WTC11 (cell line): Measurements from ENCODE around the gene MAD2L1. TPM values are rescaled to one million over a fixed set of nuclear protein-coding genes. Genes with fewer than 3 reads are reported as not detected.

Experiments used
- ATAC-seq: fragments of 200-7000 bp; cut with Tn5 transposase; 2 replicates; pipeline ENCODE4 v1.10.0; 2021; ENCODE audit warnings: mild to moderate bottlenecking, moderate library complexity
- CTCF ChIA-PET: fragments of 300-600 bp; sonication (Branson Sonifier 250); formaldehyde crosslinking; loops from one replicate; lab custom pipeline; 2021; ENCODE audit warnings: antibody characterized with exemption; lab: Charles Lee
- POLR2A ChIA-PET: fragments of 350-600 bp; sonication (Branson Sonifier 250); formaldehyde crosslinking; loops from one replicate; lab custom pipeline; 2021; ENCODE audit warnings: antibody characterized with exemption; lab: Charles Lee
- DNase-seq: peaks from one replicate; pipeline ENCODE4 v3.0.0; 2021; ENCODE audit warnings: low spot score
- H3K27ac Mint-ChIP-seq: 2 replicates; pipeline ENCODE4 v1.8.0; 2021; ENCODE audit warnings: mixed read lengths
- H3K27me3 Mint-ChIP-seq: 2 replicates; pipeline ENCODE4 v1.8.0; 2021; ENCODE audit warnings: low read depth, mild to moderate bottlenecking, moderate library complexity, mixed read lengths
- H3K36me3 Mint-ChIP-seq: 2 replicates; pipeline ENCODE4 v1.8.0; 2021; ENCODE audit warnings: mixed read lengths
- H3K4me1 Mint-ChIP-seq: 2 replicates; pipeline ENCODE4 v1.8.0; 2022; ENCODE audit warnings: mixed read lengths
- H3K4me3 Mint-ChIP-seq: 2 replicates; pipeline ENCODE4 v1.8.0; 2021; ENCODE audit warnings: mild to moderate bottlenecking, moderate library complexity, mixed read lengths
- H3K9me3 Mint-ChIP-seq: 2 replicates; pipeline ENCODE4 v1.8.0; 2021; ENCODE audit warnings: mixed read lengths
- ATF1 ChIP-seq: sonication (generic); formaldehyde crosslinking; IDR thresholded peaks from 2 replicates; pipeline ENCODE4 v1.8.1; 2023; ENCODE audit warnings: mild to moderate bottlenecking, moderate library complexity, missing genetic modification reagents
- CBFB ChIP-seq: sonication (generic); formaldehyde crosslinking; IDR thresholded peaks from 2 replicates; pipeline ENCODE4 v1.8.1; 2022; ENCODE audit warnings: mild to moderate bottlenecking, low read depth, missing genetic modification reagents
- ETV6 ChIP-seq: sonication (generic); formaldehyde crosslinking; IDR thresholded peaks from 2 replicates; pipeline ENCODE4 v1.8.1; 2022; ENCODE audit warnings: mild to moderate bottlenecking, missing genetic modification reagents
- GABPB1 ChIP-seq: sonication (generic); formaldehyde crosslinking; IDR thresholded peaks from 2 replicates; pipeline ENCODE4 v1.8.1; 2023; ENCODE audit warnings: mild to moderate bottlenecking, missing genetic modification reagents
- GRHL2 ChIP-seq: fragments of 250-450 bp; sonication (Bioruptor Pico); IDR thresholded peaks from 2 replicates; pipeline ENCODE4 v1.8.0; 2022; ENCODE audit warnings: mild to moderate bottlenecking, moderate library complexity; ENCODE audit not compliant: insufficient replicate concordance, severe bottlenecking
- JAZF1 ChIP-seq: fragments of 250-450 bp; sonication (Bioruptor Pico); IDR thresholded peaks from 2 replicates; pipeline ENCODE4 v1.9.0; 2021; ENCODE audit warnings: moderate library complexity, mild to moderate bottlenecking, inconsistent platforms
- MXD4 ChIP-seq: fragments of 250-450 bp; sonication (Bioruptor Pico); IDR thresholded peaks from 2 replicates; pipeline ENCODE4 v1.8.0; 2021; ENCODE audit warnings: mild to moderate bottlenecking, moderate library complexity, borderline replicate concordance
- NFYB ChIP-seq: sonication (generic); formaldehyde crosslinking; conservative IDR thresholded peaks from 2 replicates; pipeline ENCODE4 v1.8.0; 2022; ENCODE audit warnings: low read depth, missing genetic modification reagents
- NR2C2 ChIP-seq: sonication (generic); formaldehyde crosslinking; IDR thresholded peaks from 2 replicates; pipeline ENCODE4 v1.8.0; 2022; ENCODE audit warnings: mild to moderate bottlenecking, missing genetic modification reagents
- SMAD3 ChIP-seq: sonication (generic); formaldehyde crosslinking; IDR thresholded peaks from 2 replicates; pipeline ENCODE4 v1.8.0; 2022; ENCODE audit warnings: missing genetic modification reagents, mild to moderate bottlenecking, borderline replicate concordance
- TEAD1 ChIP-seq: sonication (generic); formaldehyde crosslinking; IDR thresholded peaks from 2 replicates; pipeline ENCODE4 v1.8.0; 2022; ENCODE audit warnings: mild to moderate bottlenecking, missing genetic modification reagents
- ZNF121 ChIP-seq: sonication (generic); formaldehyde crosslinking; IDR thresholded peaks from 2 replicates; pipeline ENCODE4 v1.8.0; 2023; ENCODE audit warnings: missing genetic modification reagents
- ZNF423 ChIP-seq: fragments of 250-450 bp; sonication (Bioruptor Pico); IDR thresholded peaks from 2 replicates; pipeline ENCODE4 v2.1.2; 2022; ENCODE audit warnings: mild to moderate bottlenecking, moderate library complexity
- total RNA-seq: library from RNA; stranded (reverse); gene quantifications from 3 replicates; pipeline ENCODE4 v1.2.3, GENCODE V29; 2021
- TF ChIP-seq, protein P1 (sequence below): sonication (generic); formaldehyde crosslinking; IDR thresholded peaks from 2 replicates; pipeline ENCODE4 v1.8.0; 2022; ENCODE audit warnings: mild to moderate bottlenecking, missing genetic modification reagents
- TF ChIP-seq, protein P2 (sequence below): sonication (generic); formaldehyde crosslinking; IDR thresholded peaks from 2 replicates; pipeline ENCODE4 v1.8.1; 2022; ENCODE audit warnings: low read depth, mild to moderate bottlenecking, moderate library complexity, missing genetic modification reagents, borderline replicate concordance
- TF ChIP-seq, protein P3 (sequence below): sonication (generic); formaldehyde crosslinking; IDR thresholded peaks from 2 replicates; pipeline ENCODE4 v1.8.1; 2023; ENCODE audit warnings: mild to moderate bottlenecking, missing genetic modification reagents
- TF ChIP-seq, protein P4 (sequence below): sonication (generic); formaldehyde crosslinking; IDR thresholded peaks from 2 replicates; pipeline ENCODE4 v1.8.0; 2023; ENCODE audit warnings: missing genetic modification reagents, mild to moderate bottlenecking, borderline replicate concordance
- TF ChIP-seq, protein P5 (sequence below): sonication (generic); formaldehyde crosslinking; IDR thresholded peaks from 2 replicates; pipeline ENCODE4 v1.8.1; 2022; ENCODE audit warnings: mild to moderate bottlenecking, missing genetic modification reagents, moderate library complexity, borderline replicate concordance

The MAD2L1 gene
- total RNA-seq, 1 experiment from 2014 or later: 81.2 TPM

DNA sequence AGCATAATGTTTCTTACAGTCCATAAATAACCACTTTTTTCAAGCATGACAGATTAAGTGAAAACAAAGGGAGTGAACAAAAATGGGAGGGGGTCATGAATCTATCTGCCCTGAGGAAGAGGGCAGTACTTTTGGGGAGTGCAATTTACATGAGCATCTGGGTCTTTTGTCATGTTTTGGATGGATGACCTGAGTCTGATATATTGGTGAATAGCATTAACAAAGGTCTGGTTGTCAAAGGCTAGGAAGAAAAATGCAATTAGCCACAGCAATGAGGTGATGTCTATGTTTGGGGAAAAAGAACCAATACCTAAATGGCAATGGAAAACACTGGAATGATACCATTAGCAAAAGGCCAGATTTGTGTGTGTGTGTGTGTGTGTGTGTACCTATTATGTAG is 15.1 kb upstream of the MAD2L1 start (continued):
- TF ChIP-seq, protein P1, sequence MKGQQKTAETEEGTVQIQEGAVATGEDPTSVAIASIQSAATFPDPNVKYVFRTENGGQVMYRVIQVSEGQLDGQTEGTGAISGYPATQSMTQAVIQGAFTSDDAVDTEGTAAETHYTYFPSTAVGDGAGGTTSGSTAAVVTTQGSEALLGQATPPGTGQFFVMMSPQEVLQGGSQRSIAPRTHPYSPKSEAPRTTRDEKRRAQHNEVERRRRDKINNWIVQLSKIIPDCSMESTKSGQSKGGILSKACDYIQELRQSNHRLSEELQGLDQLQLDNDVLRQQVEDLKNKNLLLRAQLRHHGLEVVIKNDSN (CRISPR knock-in tag): no peak
- TF ChIP-seq, protein P2, sequence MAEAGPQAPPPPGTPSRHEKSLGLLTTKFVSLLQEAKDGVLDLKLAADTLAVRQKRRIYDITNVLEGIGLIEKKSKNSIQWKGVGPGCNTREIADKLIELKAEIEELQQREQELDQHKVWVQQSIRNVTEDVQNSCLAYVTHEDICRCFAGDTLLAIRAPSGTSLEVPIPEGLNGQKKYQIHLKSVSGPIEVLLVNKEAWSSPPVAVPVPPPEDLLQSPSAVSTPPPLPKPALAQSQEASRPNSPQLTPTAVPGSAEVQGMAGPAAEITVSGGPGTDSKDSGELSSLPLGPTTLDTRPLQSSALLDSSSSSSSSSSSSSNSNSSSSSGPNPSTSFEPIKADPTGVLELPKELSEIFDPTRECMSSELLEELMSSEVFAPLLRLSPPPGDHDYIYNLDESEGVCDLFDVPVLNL (CRISPR knock-in tag): no peak
- TF ChIP-seq GRHL2 (no peak), SMAD3 (CRISPR knock-in tag) (no peak), MXD4 (CRISPR knock-in tag) (no peak), NFYB (CRISPR knock-in tag) (no peak)
- TF ChIP-seq, protein P3, sequence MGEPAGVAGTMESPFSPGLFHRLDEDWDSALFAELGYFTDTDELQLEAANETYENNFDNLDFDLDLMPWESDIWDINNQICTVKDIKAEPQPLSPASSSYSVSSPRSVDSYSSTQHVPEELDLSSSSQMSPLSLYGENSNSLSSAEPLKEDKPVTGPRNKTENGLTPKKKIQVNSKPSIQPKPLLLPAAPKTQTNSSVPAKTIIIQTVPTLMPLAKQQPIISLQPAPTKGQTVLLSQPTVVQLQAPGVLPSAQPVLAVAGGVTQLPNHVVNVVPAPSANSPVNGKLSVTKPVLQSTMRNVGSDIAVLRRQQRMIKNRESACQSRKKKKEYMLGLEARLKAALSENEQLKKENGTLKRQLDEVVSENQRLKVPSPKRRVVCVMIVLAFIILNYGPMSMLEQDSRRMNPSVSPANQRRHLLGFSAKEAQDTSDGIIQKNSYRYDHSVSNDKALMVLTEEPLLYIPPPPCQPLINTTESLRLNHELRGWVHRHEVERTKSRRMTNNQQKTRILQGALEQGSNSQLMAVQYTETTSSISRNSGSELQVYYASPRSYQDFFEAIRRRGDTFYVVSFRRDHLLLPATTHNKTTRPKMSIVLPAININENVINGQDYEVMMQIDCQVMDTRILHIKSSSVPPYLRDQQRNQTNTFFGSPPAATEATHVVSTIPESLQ (CRISPR knock-in tag): no peak
- TF ChIP-seq, protein P4, sequence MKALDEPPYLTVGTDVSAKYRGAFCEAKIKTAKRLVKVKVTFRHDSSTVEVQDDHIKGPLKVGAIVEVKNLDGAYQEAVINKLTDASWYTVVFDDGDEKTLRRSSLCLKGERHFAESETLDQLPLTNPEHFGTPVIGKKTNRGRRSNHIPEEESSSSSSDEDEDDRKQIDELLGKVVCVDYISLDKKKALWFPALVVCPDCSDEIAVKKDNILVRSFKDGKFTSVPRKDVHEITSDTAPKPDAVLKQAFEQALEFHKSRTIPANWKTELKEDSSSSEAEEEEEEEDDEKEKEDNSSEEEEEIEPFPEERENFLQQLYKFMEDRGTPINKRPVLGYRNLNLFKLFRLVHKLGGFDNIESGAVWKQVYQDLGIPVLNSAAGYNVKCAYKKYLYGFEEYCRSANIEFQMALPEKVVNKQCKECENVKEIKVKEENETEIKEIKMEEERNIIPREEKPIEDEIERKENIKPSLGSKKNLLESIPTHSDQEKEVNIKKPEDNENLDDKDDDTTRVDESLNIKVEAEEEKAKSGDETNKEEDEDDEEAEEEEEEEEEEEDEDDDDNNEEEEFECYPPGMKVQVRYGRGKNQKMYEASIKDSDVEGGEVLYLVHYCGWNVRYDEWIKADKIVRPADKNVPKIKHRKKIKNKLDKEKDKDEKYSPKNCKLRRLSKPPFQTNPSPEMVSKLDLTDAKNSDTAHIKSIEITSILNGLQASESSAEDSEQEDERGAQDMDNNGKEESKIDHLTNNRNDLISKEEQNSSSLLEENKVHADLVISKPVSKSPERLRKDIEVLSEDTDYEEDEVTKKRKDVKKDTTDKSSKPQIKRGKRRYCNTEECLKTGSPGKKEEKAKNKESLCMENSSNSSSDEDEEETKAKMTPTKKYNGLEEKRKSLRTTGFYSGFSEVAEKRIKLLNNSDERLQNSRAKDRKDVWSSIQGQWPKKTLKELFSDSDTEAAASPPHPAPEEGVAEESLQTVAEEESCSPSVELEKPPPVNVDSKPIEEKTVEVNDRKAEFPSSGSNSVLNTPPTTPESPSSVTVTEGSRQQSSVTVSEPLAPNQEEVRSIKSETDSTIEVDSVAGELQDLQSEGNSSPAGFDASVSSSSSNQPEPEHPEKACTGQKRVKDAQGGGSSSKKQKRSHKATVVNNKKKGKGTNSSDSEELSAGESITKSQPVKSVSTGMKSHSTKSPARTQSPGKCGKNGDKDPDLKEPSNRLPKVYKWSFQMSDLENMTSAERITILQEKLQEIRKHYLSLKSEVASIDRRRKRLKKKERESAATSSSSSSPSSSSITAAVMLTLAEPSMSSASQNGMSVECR: no peak
- TF ChIP-seq, protein P5, sequence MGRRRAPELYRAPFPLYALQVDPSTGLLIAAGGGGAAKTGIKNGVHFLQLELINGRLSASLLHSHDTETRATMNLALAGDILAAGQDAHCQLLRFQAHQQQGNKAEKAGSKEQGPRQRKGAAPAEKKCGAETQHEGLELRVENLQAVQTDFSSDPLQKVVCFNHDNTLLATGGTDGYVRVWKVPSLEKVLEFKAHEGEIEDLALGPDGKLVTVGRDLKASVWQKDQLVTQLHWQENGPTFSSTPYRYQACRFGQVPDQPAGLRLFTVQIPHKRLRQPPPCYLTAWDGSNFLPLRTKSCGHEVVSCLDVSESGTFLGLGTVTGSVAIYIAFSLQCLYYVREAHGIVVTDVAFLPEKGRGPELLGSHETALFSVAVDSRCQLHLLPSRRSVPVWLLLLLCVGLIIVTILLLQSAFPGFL (CRISPR knock-in tag): no peak

DNA sequence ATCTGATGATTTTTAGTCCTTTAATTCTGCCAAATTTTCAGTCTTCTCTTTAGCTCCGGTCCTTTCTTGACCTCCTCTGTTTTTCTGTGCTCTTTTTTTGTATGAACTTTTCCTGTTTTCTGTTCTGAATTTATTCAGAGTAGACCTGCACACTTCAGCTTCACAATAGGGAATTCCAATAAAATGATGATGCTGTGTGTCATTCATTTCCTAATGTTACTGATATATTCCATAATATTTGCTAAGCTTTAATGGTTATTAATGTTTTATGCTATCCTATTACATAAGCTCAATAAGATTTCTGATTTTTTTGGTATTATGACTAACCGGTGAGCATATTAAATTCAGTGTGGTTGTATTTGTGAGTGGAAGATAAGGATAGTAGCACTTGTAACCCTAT is 13.9 kb upstream of the MAD2L1 start:
- no peak for DNase-seq
- ATAC-seq: no peak
- peaks cover 7% of the 10 kb centered on the region for H3K9me3 Mint-ChIP-seq
- no peaks in the 10 kb centered on the region for H3K27me3 Mint-ChIP-seq
- POLR2A ChIA-PET: no interaction called here
- H3K4me1 Mint-ChIP-seq: peaks cover 10% of the 10 kb centered on the region
- CTCF ChIA-PET: no interaction called here
- no peak overlapping the region for H3K27ac Mint-ChIP-seq
- peaks cover 6% of the 10 kb centered on the region for H3K36me3 Mint-ChIP-seq
- TF ChIP-seq ZNF423 (no peak), GABPB1 (CRISPR knock-in tag) (no peak), ETV6 (CRISPR knock-in tag) (no peak), TEAD1 (CRISPR knock-in tag) (no peak), JAZF1 (no peak), ZNF121 (CRISPR knock-in tag) (no peak), CBFB (no peak), ATF1 (CRISPR knock-in tag) (no peak), NR2C2 (CRISPR knock-in tag) (no peak)
- TF ChIP-seq, protein P2 (CRISPR knock-in tag): no peak
- TF ChIP-seq, all 79 proteins: peak for 0
- no peak overlapping the region for H3K4me3 Mint-ChIP-seq
